ENCODE measurements around the gene HIVEP3. TPM values are rescaled to one million over a fixed set of nuclear protein-coding genes. Genes with fewer than 3 reads are reported as not detected.

HIVEP3 gene
- total RNA-seq, 1 donor from 2014 or later: 0.37 TPM

GRCh38 chr1:41740058-41740457 lies 178.7 kb downstream of the HIVEP3 start:
- H3K9ac ChIP-seq: no peak overlapping the region
- no peak for DNase-seq (ENCODE audit: low spot score)
- Mint-ChIP-seq H3K9me3 (no peaks in the 10 kb centered on the region), H3K27ac (no peak overlapping the region), H3K27me3 (ENCODE audit: insufficient read depth, low read depth) (peaks cover 3% of the 10 kb centered on the region), H3K4me3 (no peak overlapping the region), H3K4me1 (peaks cover 17% of the 10 kb centered on the region), H3K36me3 (no peaks in the 10 kb centered on the region)
- H3K4me2 ChIP-seq: no peak overlapping the region
- H3K27me3 ChIP-seq: no peaks in the 10 kb centered on the region
- peaks cover 11% of the 10 kb centered on the region for H3K4me1 ChIP-seq
- H3K4me3 ChIP-seq: no peak overlapping the region
- no peaks in the 10 kb centered on the region for H4K20me1 ChIP-seq (ENCODE audit: low read depth)
- TF ChIP-seq EZH2phosphoT487 (IDR thresholded peaks at IDR 0.05): no peak
- TF ChIP-seq EZH2 (IDR thresholded peaks at IDR 0.05): no peak
- TF ChIP-seq CTCF (IDR thresholded peaks at IDR 0.05): no peak
- no peaks in the 10 kb centered on the region for H3F3A ChIP-seq (ENCODE audit: low read depth)
- no peaks in the 10 kb centered on the region for H3K36me3 ChIP-seq
- H3K9me3 ChIP-seq (ENCODE audit: low read depth): no peaks in the 10 kb centered on the region
- no peak overlapping the region for H2AFZ ChIP-seq (replicated peaks)
- H3K27ac ChIP-seq: no peak overlapping the region
- H3K79me2 ChIP-seq (ENCODE audit: low read depth): no peaks in the 10 kb centered on the region

- Mint-ChIP-seq H3K36me3 (no peaks in the 10 kb centered on the region), H3K4me3 (no peak overlapping the region), H3K27me3 (ENCODE audit: insufficient read depth, low read depth) (peaks cover 3% of the 10 kb centered on the region), H3K4me1 (peaks cover 24% of the 10 kb centered on the region), H3K9me3 (no peaks in the 10 kb centered on the region), H3K27ac (peak overlapping the region; percentile 10)
- no peaks in the 10 kb centered on the region for H3F3A ChIP-seq (ENCODE audit: low read depth)
- no peak for DNase-seq (ENCODE audit: low spot score)
- H4K20me1 ChIP-seq (ENCODE audit: low read depth): no peaks in the 10 kb centered on the region
- no peak for TF ChIP-seq CTCF (IDR thresholded peaks at IDR 0.05)
- no peak for TF ChIP-seq EZH2phosphoT487 (IDR thresholded peaks at IDR 0.05)
- no peak for TF ChIP-seq EZH2 (IDR thresholded peaks at IDR 0.05)
- H3K4me2 ChIP-seq: no peak overlapping the region
- H3K4me1 ChIP-seq: peaks cover 11% of the 10 kb centered on the region
- H3K27ac ChIP-seq: no peak overlapping the region
- no peak overlapping the region for H2AFZ ChIP-seq (replicated peaks)
- H3K79me2 ChIP-seq (ENCODE audit: low read depth): no peaks in the 10 kb centered on the region
- H3K4me3 ChIP-seq: no peak overlapping the region
- no peaks in the 10 kb centered on the region for H3K36me3 ChIP-seq
- no peaks in the 10 kb centered on the region for H3K9me3 ChIP-seq (ENCODE audit: low read depth)
- H3K9ac ChIP-seq: no peak overlapping the region
- no peaks in the 10 kb centered on the region for H3K27me3 ChIP-seq
These were observed 179.4 kb downstream of the HIVEP3 start for GRCh38 chr1:41739061-41739955.

GRCh38 chr1:41738475-41738874 lies 180.2 kb downstream of the HIVEP3 start:
- Histone ChIP-seq H3F3A (ENCODE audit: low read depth) (no peaks in the 10 kb centered on the region), H3K27me3 (no peaks in the 10 kb centered on the region), H3K4me2 (no peak overlapping the region), H3K4me3 (no peak overlapping the region), H3K9me3 (ENCODE audit: low read depth) (no peaks in the 10 kb centered on the region), H3K27ac (no peak overlapping the region), H2AFZ (replicated peaks) (no peak overlapping the region), H3K4me1 (peaks cover 11% of the 10 kb centered on the region), H3K9ac (no peak overlapping the region), H3K36me3 (no peaks in the 10 kb centered on the region), H3K79me2 (ENCODE audit: low read depth) (no peaks in the 10 kb centered on the region), H4K20me1 (ENCODE audit: low read depth) (no peaks in the 10 kb centered on the region)
- TF ChIP-seq EZH2 (IDR thresholded peaks at IDR 0.05) (no peak), EZH2phosphoT487 (IDR thresholded peaks at IDR 0.05) (no peak), CTCF (IDR thresholded peaks at IDR 0.05) (no peak)
- H3K4me1 Mint-ChIP-seq: peaks cover 24% of the 10 kb centered on the region
- H3K27ac Mint-ChIP-seq: peak overlapping the region; percentile 10
- H3K36me3 Mint-ChIP-seq: no peaks in the 10 kb centered on the region
- peaks cover 3% of the 10 kb centered on the region for H3K27me3 Mint-ChIP-seq (ENCODE audit: insufficient read depth, low read depth)
- DNase-seq (ENCODE audit: low spot score): no peak
- no peak overlapping the region for H3K4me3 Mint-ChIP-seq
- H3K9me3 Mint-ChIP-seq: no peaks in the 10 kb centered on the region
